Activated CD4-positive, alpha-beta T cell treated with anti-CD3 and anti-CD28 coated beads for 36 hours (primary cell): ENCODE measurements around the gene LGALS7. TPM values are rescaled to one million over a fixed set of nuclear protein-coding genes. Genes with fewer than 3 reads are reported as not detected.
"Not testable (repeated sequence)": the region's sequence is repeated elsewhere in the genome, so short reads cannot be mapped to it uniquely, and the experiment has no call there.

Source experiments
- ATAC-seq: fragments of 200-7000 bp; cut with Tn5 transposase; one replicate; pipeline ENCODE4 v1.10.0; 2021; ENCODE audit warnings: mild to moderate bottlenecking, moderate library complexity
- CTCF ChIA-PET: fragments of 350-600 bp; sonication (Branson Sonifier 250); formaldehyde crosslinking; loops from one replicate; lab custom pipeline; 2021; ENCODE audit warnings: antibody characterized with exemption; lab: Charles Lee
- POLR2A ChIA-PET: fragments of 350-600 bp; sonication (Branson Sonifier 250); formaldehyde crosslinking; loops from one replicate; lab custom pipeline; 2021; ENCODE audit warnings: antibody characterized with exemption, inconsistent platforms; lab: Charles Lee
- DNase-seq: peaks from one replicate; pipeline ENCODE4 v3.0.0-alpha.2; 2020
- H3K27ac Mint-ChIP-seq: one replicate; pipeline ENCODE4 v1.8.0; 2021; ENCODE audit warnings: mixed read lengths
- H3K27me3 Mint-ChIP-seq: one replicate; pipeline ENCODE4 v1.8.0; 2021; ENCODE audit warnings: mixed read lengths
- H3K36me3 Mint-ChIP-seq: one replicate; pipeline ENCODE4 v1.8.0; 2021; ENCODE audit warnings: low read depth, mixed read lengths
- H3K4me1 Mint-ChIP-seq: one replicate; pipeline ENCODE4 v1.8.0; 2021; ENCODE audit warnings: mixed read lengths
- H3K4me3 Mint-ChIP-seq: one replicate; pipeline ENCODE4 v1.8.0; 2021; ENCODE audit warnings: mild to moderate bottlenecking, moderate library complexity, mixed read lengths
- H3K9me3 Mint-ChIP-seq: one replicate; pipeline ENCODE4 v1.8.0; 2021; ENCODE audit warnings: low read depth, mixed read lengths
- intact Hi-C, 2 experiments: fragments of 100-400 bp; cut with DNase I in 1 of 2; cut with micrococcal nuclease in 1 of 2; formaldehyde crosslinking; loops; one replicate each; pipeline versions ENCODE4 v1.14.2 to v1.15.1; 2022 to 2024; cut with DNase I, micrococcal nuclease
- total RNA-seq, 2 experiments: library from RNA; stranded (reverse); gene quantifications; one replicate each; pipeline ENCODE4 v1.2.3, GENCODE V29; 2021

LGALS7 gene
- total RNA-seq, result not detected

DNA sequence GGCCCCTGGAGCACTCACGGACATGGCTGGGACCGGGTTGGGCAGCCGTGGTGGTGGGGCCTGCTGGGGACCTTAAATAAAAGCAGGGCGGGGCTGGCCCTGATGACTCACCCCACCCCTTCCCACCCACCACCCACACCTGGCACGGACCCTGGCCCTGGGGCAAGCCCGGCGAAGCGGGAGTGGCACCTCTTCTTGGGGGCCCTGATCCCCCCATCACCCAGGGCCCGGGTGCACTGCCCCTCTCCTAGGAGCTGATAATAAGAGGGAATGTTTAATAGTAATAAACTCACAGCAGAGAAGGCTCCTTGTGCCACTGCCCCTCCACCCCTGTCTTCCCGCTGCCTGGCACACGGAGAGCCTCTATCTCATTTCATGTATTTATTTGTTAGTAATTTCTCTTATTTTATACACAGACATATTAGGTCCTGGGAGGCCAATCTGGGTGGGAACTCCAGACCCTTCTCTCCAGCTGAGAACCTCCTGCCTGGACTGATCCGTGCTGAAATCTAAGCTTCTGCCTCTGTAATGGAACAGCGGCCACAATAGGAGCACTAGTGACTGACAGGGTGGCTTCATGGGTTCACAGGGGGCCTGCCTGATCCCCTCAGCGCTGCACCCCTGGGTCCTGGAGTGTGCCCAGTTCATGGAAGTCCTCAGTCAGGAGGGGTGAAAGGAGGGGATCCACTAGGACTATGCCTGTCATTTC, at the start of gene LGALS7:
LGALS7 (minus strand) TSS at position 49 of the 709 bp plus-strand sequence; CDS start at position 24, 25 bp downstream.
- Mint-ChIP-seq H3K4me3 (no peak within 1 kb of the TSS), H3K36me3 (no peaks in the 10 kb centered on the region), H3K4me1 (peaks cover 6% of the 10 kb centered on the region), H3K27me3 (no peaks in the 10 kb centered on the region), H3K27ac (no peak within 1 kb of the TSS), H3K9me3 (no peaks in the 10 kb centered on the region)
- DNase-seq (no peak), ATAC-seq (no peak)
- POLR2A ChIA-PET, result interaction anchor here (0.6 kb wide), 1 partner anchor 32 kb away, joined by 3 read pairs; no protein-coding TSS in a partner anchor
- intact Hi-C loops, result loop anchor here in 1 of 2 experiments (2.0 kb wide), 1 partner anchor 19 kb away; no protein-coding TSS in a partner anchor
- CTCF ChIA-PET, result interaction anchor here (0.7 kb wide), 1 partner anchor 22 kb away, joined by 3 read pairs; no protein-coding TSS in a partner anchor

DNA sequence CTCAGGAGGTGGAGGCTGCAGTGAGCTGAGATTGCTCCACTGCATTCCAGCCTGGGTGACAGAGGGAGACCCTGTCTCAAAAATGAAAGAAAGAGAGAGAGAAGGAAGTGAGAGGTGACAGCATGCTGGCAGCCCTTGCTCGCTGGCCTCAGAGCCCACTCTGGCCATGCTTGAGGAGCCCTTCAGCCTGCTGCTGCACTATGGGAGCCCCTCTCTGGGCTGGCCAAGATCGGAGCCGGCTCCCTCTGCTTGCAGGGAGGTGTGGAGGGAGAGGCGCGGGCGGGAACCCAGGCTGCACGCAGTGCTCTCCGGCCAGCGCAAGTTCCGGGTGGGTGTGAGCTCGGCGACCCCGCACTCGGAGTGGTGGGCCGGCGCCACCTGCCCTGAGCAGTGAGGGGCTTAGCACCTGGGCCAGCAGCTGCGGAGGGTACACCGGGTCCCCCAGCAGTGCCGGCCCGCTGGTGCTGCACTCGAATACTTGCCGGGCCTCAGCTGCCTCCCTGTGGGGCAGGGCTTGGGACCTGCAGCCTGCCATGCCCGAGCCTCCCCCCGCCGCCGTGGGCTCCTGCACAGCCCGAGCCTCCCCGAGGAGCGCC, 48.0 kb upstream of the LGALS7 start:
- H3K27ac Mint-ChIP-seq, H3K4me3 Mint-ChIP-seq, H3K27me3 Mint-ChIP-seq, DNase-seq, intact Hi-C loops, ATAC-seq, POLR2A ChIA-PET, H3K4me1 Mint-ChIP-seq, H3K9me3 Mint-ChIP-seq: not testable (repeated sequence)
- CTCF ChIA-PET, result interaction anchor here (0.5 to 1.6 kb wide), 3 partner anchors 103 to 186 kb away, joined by 3 to 7 read pairs (median 4); partner anchors contain the start of genes MRPS12 and SARS2
- H3K36me3 Mint-ChIP-seq, result peaks cover 31% of the 10 kb centered on the region

DNA sequence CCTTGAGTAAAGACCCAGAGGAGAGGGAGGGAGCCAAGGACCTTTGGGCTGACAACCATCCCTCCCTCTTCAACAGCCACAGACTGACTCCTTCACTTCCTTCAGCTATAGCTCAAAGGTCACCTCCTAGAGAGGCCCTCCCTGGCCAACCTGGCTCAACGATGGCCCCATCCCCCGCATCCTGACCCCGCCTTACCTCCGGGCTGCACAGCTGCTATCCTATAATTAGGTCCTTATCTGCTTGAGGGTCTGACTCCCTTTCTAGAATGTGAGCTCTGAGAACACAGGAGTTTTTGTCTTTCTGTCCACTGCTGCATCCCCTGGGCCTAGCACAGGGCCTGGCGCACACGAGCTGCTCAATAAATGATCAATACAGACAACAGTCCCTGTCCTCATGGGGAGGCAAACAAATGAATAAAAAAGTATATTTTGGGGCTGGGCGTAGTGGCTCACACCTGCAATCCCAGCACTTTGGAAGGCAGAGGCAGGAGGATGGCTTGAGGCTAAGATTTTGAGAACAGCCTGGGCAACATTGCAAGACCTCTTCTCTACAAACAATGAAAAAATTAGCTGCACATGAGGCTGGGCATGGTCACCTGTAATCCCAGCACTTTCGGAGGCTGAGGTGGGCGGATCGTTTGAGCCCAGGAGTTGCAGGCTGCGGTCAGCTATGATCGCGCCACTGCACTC, 46.1 kb upstream of the LGALS7 start:
- H3K36me3 Mint-ChIP-seq, result peaks cover 35% of the 10 kb centered on the region
- ChIA-PET POLR2A (no interaction called here), CTCF (interaction anchor here (1.8 kb wide), 1 partner anchor 68 kb away, joined by 5 read pairs; no protein-coding TSS in a partner anchor)
- no peak overlapping the region for H3K27ac Mint-ChIP-seq
- H3K4me1 Mint-ChIP-seq, result no peaks in the 10 kb centered on the region
- H3K4me3 Mint-ChIP-seq, result no peak overlapping the region
- H3K9me3 Mint-ChIP-seq, result no peaks in the 10 kb centered on the region
- ATAC-seq, result no peak
- DNase-seq, result no peak
- no peaks in the 10 kb centered on the region for H3K27me3 Mint-ChIP-seq
- intact Hi-C loops, result no loop called here

DNA sequence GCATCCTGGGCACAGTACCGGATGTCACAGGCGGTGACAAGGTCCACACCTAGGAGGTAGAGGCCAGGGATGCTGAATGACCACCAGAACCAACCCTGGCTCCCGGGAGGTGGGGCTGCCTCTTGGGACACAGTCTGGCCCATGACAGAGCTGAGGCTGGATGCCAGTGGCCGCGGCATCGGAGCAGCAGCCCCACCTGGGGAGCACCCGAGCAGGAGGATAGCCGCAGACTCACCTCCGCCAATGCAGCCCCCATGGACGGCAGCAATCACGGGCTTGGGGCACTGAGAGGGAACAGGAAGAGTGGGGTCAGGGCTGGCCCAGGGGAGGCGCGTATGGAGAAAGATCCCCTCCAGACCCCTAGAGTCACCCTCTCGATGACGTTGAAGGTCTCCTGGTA, 43.8 kb upstream of the LGALS7 start:
- Mint-ChIP-seq H3K36me3 (peaks cover 20% of the 10 kb centered on the region), H3K4me1 (no peaks in the 10 kb centered on the region), H3K27ac (no peak overlapping the region), H3K4me3 (no peak overlapping the region), H3K27me3 (no peaks in the 10 kb centered on the region), H3K9me3 (no peaks in the 10 kb centered on the region)
- ChIA-PET CTCF (interaction anchor here (0.5 kb wide), 1 partner anchor 301 kb away, joined by 3 read pairs; no protein-coding TSS in a partner anchor), POLR2A (no interaction called here)
- DNase-seq (no peak), ATAC-seq (no peak)
- intact Hi-C loops, result no loop called here

DNA sequence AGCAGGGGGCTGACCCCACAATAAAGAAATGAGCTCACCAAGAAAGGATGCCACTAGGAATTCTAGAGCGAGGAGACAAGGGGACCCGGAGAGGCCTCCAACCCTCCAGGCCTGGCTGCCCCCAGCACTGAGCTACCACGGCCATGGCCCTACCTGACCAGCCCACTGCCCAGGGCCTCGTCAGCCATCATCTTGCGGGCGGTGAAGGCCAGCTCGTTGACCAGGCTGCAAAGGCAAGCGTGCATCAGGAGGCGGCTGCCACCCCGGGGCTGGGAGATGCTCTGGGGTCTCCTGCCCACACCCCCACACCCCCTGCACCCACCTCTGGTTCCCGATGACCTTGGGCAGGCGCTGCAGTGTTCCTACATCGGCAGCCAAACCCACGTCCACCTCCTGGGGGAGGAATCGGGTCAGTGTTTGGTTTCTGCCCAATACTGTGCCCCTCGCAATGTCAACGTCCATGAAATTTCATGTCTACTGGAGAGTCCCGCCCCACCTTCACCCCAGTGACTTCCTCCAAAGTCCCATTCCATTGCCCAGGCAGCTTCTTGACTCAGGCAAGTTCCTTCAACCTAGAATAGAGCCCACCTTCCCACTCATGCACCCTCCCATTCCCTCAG, 42.9 kb upstream of the LGALS7 start:
- Mint-ChIP-seq H3K27me3 (no peaks in the 10 kb centered on the region), H3K4me3 (no peak overlapping the region), H3K36me3 (peaks cover 17% of the 10 kb centered on the region), H3K9me3 (no peaks in the 10 kb centered on the region), H3K4me1 (no peaks in the 10 kb centered on the region), H3K27ac (no peak overlapping the region)
- CTCF ChIA-PET, result interaction anchor here (0.5 kb wide), 1 partner anchor 301 kb away, joined by 3 read pairs; no protein-coding TSS in a partner anchor
- DNase-seq (no peak), ATAC-seq (no peak)
- intact Hi-C loops, result no loop called here
- POLR2A ChIA-PET, result no interaction called here

DNA sequence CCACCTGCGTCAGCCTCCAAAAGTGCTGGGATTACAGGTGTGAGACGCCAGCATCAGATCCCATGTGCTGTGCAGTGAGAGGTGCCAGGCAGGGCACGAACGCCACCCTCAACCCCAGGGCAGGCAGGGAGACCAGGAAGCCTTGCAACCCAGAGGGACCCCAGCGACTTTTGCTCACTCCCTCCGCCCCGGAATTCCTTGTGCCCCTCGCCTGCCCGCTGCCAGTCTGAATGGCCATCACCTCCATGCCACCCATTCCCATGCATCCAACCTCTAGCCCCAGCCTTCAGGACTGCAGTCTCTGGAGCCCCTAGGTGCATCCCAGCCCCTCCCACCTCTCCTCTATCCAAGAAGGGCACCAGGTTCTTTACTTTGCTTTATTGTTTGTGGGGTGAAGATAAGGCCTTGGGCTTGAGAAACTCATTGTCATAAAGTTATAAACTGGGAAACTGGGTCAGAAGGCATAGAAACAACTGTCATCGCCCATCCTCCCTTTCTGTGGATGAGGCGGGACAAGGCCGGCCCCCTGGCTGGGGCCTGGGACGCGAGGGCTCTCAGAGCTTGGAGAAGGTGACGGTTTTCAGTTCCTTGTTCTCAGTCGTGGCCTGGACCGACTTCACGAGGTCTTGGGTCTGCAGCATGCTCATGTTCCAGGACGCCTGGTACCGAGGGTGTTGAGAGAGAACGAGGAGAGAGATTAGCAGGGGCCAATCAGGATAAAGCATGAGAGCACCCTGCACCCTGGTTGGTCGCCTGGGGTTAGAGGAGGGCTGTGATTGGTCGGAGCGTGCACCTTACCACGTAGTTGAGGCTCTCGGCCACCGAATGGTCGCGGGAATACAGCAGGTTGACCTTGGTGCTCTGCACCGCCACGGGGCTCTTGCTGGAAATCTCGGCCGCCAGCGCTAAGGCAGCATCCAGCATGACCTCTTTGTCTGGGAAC, 42.0 kb upstream of the LGALS7 start:
- H3K9me3 Mint-ChIP-seq, result no peaks in the 10 kb centered on the region
- H3K36me3 Mint-ChIP-seq, result peaks cover 17% of the 10 kb centered on the region
- no peak overlapping the region for H3K4me3 Mint-ChIP-seq
- ATAC-seq (no peak), DNase-seq (no peak)
- no peak overlapping the region for H3K27ac Mint-ChIP-seq
- CTCF ChIA-PET, result no interaction called here
- H3K27me3 Mint-ChIP-seq, result no peaks in the 10 kb centered on the region
- intact Hi-C loops, result no loop called here
- no peaks in the 10 kb centered on the region for H3K4me1 Mint-ChIP-seq
- POLR2A ChIA-PET, result interaction anchor here (0.6 to 0.7 kb wide), 2 partner anchors 85 to 362 kb away, joined by 3 read pairs; no protein-coding TSS in a partner anchor

DNA sequence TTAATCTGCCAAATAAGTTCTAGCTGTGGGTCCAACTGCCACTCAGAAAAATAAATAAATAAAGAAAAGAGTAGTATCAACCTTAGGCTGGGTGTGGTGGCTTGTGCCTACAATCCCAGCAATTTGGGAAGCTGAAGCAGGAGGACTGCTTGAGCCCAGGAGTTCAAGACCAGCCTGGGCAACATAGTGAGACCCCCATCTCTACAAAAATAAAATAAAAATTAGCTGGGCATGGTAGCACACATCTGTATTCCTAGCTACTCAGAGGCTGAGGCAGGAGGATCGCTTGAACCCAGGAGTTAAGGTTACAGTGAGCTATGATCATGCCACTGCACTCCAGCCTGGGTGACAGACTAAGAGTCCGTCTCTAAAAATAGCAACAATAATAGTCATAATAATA, 40.6 kb upstream of the LGALS7 start:
- H3K36me3 Mint-ChIP-seq, result peaks cover 17% of the 10 kb centered on the region
- DNase-seq, H3K9me3 Mint-ChIP-seq, intact Hi-C loops, H3K27ac Mint-ChIP-seq, ATAC-seq, H3K27me3 Mint-ChIP-seq, H3K4me1 Mint-ChIP-seq, H3K4me3 Mint-ChIP-seq: not testable (repeated sequence)
- ChIA-PET CTCF (interaction anchor here (1.0 kb wide), 1 partner anchor 57 kb away, joined by 3 read pairs; no protein-coding TSS in a partner anchor), POLR2A (interaction anchor here (0.6 to 0.9 kb wide), 4 partner anchors 18 to 90 kb away, joined by 3 to 4 read pairs (median 3); no protein-coding TSS in a partner anchor)

DNA sequence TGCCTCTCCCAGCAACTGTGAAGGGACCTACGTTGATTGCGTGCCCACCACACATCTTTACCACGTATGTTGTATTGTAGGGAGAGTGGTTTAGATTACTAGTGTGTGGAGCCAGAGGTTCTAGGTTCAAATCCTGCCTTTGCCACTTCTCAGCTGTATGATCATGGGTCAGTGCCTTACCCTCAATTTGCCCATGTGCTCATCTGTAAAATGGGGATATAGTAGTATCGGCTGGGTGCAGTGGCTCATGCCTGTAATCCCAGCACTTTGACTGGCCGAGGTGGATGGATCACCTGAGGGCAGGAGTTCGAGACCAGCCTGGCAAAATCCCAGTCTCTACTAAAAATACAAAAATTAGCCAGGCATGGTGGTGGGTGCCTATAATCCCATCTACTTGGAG, 40.0 kb upstream of the LGALS7 start:
- ATAC-seq (no peak), DNase-seq (no peak)
- POLR2A ChIA-PET, result interaction anchor here (0.6 to 0.7 kb wide), 2 partner anchors 19 to 41 kb away, joined by 3 to 4 read pairs; no protein-coding TSS in a partner anchor
- no peak overlapping the region for H3K27ac Mint-ChIP-seq
- no peaks in the 10 kb centered on the region for H3K27me3 Mint-ChIP-seq
- H3K36me3 Mint-ChIP-seq, result peaks cover 17% of the 10 kb centered on the region
- no peaks in the 10 kb centered on the region for H3K4me1 Mint-ChIP-seq
- no peaks in the 10 kb centered on the region for H3K9me3 Mint-ChIP-seq
- CTCF ChIA-PET, result interaction anchor here (1.0 kb wide), 1 partner anchor 58 kb away, joined by 3 read pairs; no protein-coding TSS in a partner anchor
- H3K4me3 Mint-ChIP-seq, result no peak overlapping the region
- intact Hi-C loops, result no loop called here

DNA sequence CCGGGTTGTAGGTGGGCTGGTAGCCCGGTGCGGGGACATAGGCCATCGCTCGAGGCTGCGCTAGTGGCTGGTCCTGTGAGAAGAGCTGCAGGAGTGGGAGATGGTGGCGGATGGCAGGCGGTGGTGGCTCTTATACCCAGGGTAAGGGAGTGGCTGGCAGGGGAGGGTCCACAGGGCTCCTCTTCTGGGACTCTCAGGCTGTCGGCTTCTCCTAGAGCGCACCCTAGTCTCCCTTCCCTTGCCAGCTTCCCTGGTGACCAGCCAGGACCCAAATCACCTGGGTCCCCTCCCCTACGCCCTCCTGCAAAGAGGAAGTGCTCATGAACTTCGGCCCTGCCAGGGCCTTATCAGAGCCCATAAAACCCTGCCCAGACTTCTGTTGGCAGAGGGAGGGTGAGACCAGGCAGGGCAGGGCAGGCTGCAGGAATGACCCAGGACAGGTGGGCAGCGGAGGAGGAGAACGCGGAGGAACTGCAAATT, 39.6 kb upstream of the LGALS7 start, which contains the start of gene LGALS4:
LGALS4 (minus strand) TSS at position 105 of the 480 bp plus-strand sequence; CDS start at position 46, 59 bp downstream.
- ChIA-PET POLR2A (interaction anchor here (0.6 kb wide), 1 partner anchor 29 kb away, joined by 4 read pairs; no protein-coding TSS in a partner anchor), CTCF (interaction anchor here (1.0 kb wide), 1 partner anchor 58 kb away, joined by 3 read pairs; no protein-coding TSS in a partner anchor)
- Mint-ChIP-seq H3K36me3 (peaks cover 17% of the 10 kb centered on the region), H3K9me3 (no peaks in the 10 kb centered on the region), H3K4me3 (no peak within 1 kb of the TSS), H3K4me1 (no peaks in the 10 kb centered on the region), H3K27me3 (no peaks in the 10 kb centered on the region), H3K27ac (no peak within 1 kb of the TSS)
- no peak for DNase-seq
- intact Hi-C loops, result no loop called here
- no peak for ATAC-seq
